Activated CD4-positive, alpha-beta memory T cell treated with anti-CD3 and anti-CD28 coated beads, Interleukin-2, amount 10 ng/mL, durations not matched to agents 7 days and 5 days (primary cell): ENCODE measurements around the gene ITGAL. TPM values are rescaled to one million over a fixed set of nuclear protein-coding genes. Genes with fewer than 3 reads are reported as not detected.

Experiments
- CTCF ChIA-PET: fragments of 350-600 bp; sonication (Branson Sonifier 250); formaldehyde crosslinking; loops from one replicate; lab custom pipeline; 2021; ENCODE audit warnings: antibody characterized with exemption, inconsistent platforms; lab: Charles Lee
- POLR2A ChIA-PET: fragments of 350-600 bp; sonication (Branson Sonifier 250); formaldehyde crosslinking; loops from one replicate; lab custom pipeline; 2021; ENCODE audit warnings: antibody characterized with exemption; lab: Charles Lee
- DNase-seq: peaks from one replicate; pipeline ENCODE4 v3.0.0-alpha.2; 2020
- H3K27ac Mint-ChIP-seq: one replicate; pipeline ENCODE4 v1.8.0; 2021; ENCODE audit warnings: mild to moderate bottlenecking, mixed read lengths
- H3K27me3 Mint-ChIP-seq: one replicate; pipeline ENCODE4 v1.8.0; 2021; ENCODE audit warnings: mixed read lengths
- H3K36me3 Mint-ChIP-seq: one replicate; pipeline ENCODE4 v1.8.0; 2021; ENCODE audit warnings: low read depth, mixed read lengths
- H3K4me1 Mint-ChIP-seq: one replicate; pipeline ENCODE4 v1.8.0; 2021; ENCODE audit warnings: mixed read lengths
- H3K4me3 Mint-ChIP-seq: one replicate; pipeline ENCODE4 v1.8.0; 2021; ENCODE audit warnings: mild to moderate bottlenecking, mixed read lengths
- H3K9me3 Mint-ChIP-seq: one replicate; pipeline ENCODE4 v1.8.0; 2021; ENCODE audit warnings: mixed read lengths
- total RNA-seq, 2 experiments: library from RNA; stranded (reverse); gene quantifications; one replicate each; pipeline ENCODE4 v1.2.3, GENCODE V29; 2021

ITGAL gene
- total RNA-seq, 2 experiments from 2014 or later, result 583 to 586 TPM

- H3K36me3 Mint-ChIP-seq, result peaks cover 4% of the 10 kb centered on the region
- DNase-seq, result no peak
- POLR2A ChIA-PET, result interaction anchor here (1.5 to 5.8 kb wide), 4 partner anchors 8 to 33 kb away, joined by 7 to 53 read pairs (median 32); partner anchors contain the start of genes ZNF747, ZNF764 and ZNF785
- no peaks in the 10 kb centered on the region for H3K9me3 Mint-ChIP-seq
- no peak overlapping the region for H3K4me3 Mint-ChIP-seq
- H3K27me3 Mint-ChIP-seq, result no peaks in the 10 kb centered on the region
- CTCF ChIA-PET, result no interaction called here
- H3K27ac Mint-ChIP-seq, result peak overlapping the region; percentile 99
- H3K4me1 Mint-ChIP-seq, result peaks cover 44% of the 10 kb centered on the region
These were observed 94.0 kb downstream of the ITGAL start for GRCh38 chr16:30566531-30566930.

- peak; percentile 55 for DNase-seq
- ChIA-PET POLR2A (interaction anchor here (0.8 to 5.8 kb wide), 7 partner anchors 9 to 96 kb away, joined by 3 to 53 read pairs (median 4); partner anchors contain the start of genes ZNF747, ZNF764 and ZNF785), CTCF (interaction anchor here (1.3 to 2.3 kb wide), 4 partner anchors 9 to 138 kb away, joined by 5 to 23 read pairs (median 8); partner anchors contain the start of genes DCTPP1 and ZNF764)
- Mint-ChIP-seq H3K4me1 (peaks cover 45% of the 10 kb centered on the region), H3K27me3 (no peaks in the 10 kb centered on the region), H3K9me3 (no peaks in the 10 kb centered on the region), H3K27ac (peak overlapping the region; percentile 99), H3K36me3 (peaks cover 7% of the 10 kb centered on the region), H3K4me3 (no peak overlapping the region)
These were observed 94.8 kb downstream of the ITGAL start for GRCh38 chr16:30567160-30567990.

DNA sequence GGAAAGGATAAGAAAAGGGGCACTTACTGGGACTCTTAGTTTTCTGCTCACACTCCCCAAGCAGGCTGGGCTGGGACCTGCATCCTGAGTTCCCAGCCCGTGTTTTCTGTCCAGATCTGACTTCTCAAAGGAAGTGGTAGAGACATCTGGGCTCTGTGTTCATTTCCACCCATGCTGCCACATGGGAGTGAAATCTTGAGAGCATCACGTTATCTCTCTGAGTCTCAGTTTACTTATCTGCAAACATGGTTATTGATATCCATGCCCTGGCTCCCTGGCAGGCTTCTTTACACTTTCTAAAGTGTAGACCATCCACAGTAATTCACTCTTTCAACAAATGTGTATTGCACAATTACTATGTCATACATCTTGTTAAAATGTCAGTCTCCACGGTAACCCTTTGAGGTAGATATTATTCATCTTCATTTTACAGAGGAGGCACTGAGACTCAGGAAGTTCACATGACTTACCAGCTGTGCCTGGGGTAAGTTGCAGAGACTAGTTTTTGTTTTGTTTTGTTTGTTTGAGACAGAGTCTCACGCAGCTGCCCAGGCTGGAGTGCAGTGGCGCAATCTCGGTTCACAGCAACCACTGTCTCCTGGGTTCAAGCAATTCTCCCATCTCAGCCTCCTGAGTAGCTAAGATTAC is 95.6 kb downstream of the ITGAL start:
- peak; percentile 67 for DNase-seq
- peaks cover 7% of the 10 kb centered on the region for H3K36me3 Mint-ChIP-seq
- peak overlapping the region; percentile 67 for H3K4me3 Mint-ChIP-seq
- peak overlapping the region; percentile 99 for H3K27ac Mint-ChIP-seq
- peaks cover 46% of the 10 kb centered on the region for H3K4me1 Mint-ChIP-seq
- ChIA-PET POLR2A (interaction anchor here (0.9 to 5.8 kb wide), 10 partner anchors 9 to 97 kb away, joined by 3 to 53 read pairs (median 4); partner anchors contain the start of genes ZNF747, ZNF764 and ZNF785), CTCF (interaction anchor here (0.6 to 2.3 kb wide), 6 partner anchors 10 to 138 kb away, joined by 3 to 23 read pairs (median 5); partner anchors contain the start of genes DCTPP1 and ZNF764)
- no peaks in the 10 kb centered on the region for H3K9me3 Mint-ChIP-seq
- no peaks in the 10 kb centered on the region for H3K27me3 Mint-ChIP-seq

GRCh38 chr16:30569281-30569680 is 96.7 kb downstream of the ITGAL start:
- CTCF ChIA-PET, result interaction anchor here (2.1 to 2.3 kb wide), 2 partner anchors 11 to 139 kb away, joined by 5 to 23 read pairs; partner anchors contain the start of genes DCTPP1 and ZNF764
- POLR2A ChIA-PET, result interaction anchor here (0.9 to 5.8 kb wide), 5 partner anchors 11 to 87 kb away, joined by 3 to 53 read pairs (median 5); partner anchors contain the start of genes ZNF747 and ZNF764

GRCh38 chr16:30569746-30570635 is 97.4 kb downstream of the ITGAL start:
- CTCF ChIA-PET, result interaction anchor here (0.5 to 2.4 kb wide), 4 partner anchors 12 to 58 kb away, joined by 3 to 26 read pairs (median 4); partner anchors contain the start of gene ZNF764
- H3K9me3 Mint-ChIP-seq, result no peaks in the 10 kb centered on the region
- peak overlapping the region; percentile 84 for H3K27ac Mint-ChIP-seq
- POLR2A ChIA-PET, result interaction anchor here (0.8 to 3.7 kb wide), 11 partner anchors 10 to 111 kb away, joined by 3 to 129 read pairs (median 19); partner anchors contain the start of genes FBRS, ITGAL, ZNF689 and ZNF747
- H3K4me1 Mint-ChIP-seq, result peaks cover 55% of the 10 kb centered on the region
- H3K27me3 Mint-ChIP-seq, result no peaks in the 10 kb centered on the region
- no peak for DNase-seq
- H3K36me3 Mint-ChIP-seq, result peaks cover 12% of the 10 kb centered on the region
- peak overlapping the region; percentile 81 for H3K4me3 Mint-ChIP-seq

More at GRCh38 chr16:30569281-30569680, 96.7 kb downstream of the ITGAL start:
- no peaks in the 10 kb centered on the region for H3K9me3 Mint-ChIP-seq
- peaks cover 7% of the 10 kb centered on the region for H3K36me3 Mint-ChIP-seq
- DNase-seq, result no peak
- peak overlapping the region; percentile 99 for H3K27ac Mint-ChIP-seq
- H3K27me3 Mint-ChIP-seq, result no peaks in the 10 kb centered on the region
- no peak overlapping the region for H3K4me3 Mint-ChIP-seq
- H3K4me1 Mint-ChIP-seq, result peaks cover 51% of the 10 kb centered on the region

GRCh38 chr16:30570636-30571444 is 98.3 kb downstream of the ITGAL start:
- POLR2A ChIA-PET, result interaction anchor here (0.8 to 3.7 kb wide), 23 partner anchors 11 to 200 kb away, joined by 3 to 129 read pairs (median 8); partner anchors contain the start of genes DCTPP1, FBRS, ITGAL and PRR14

GRCh38 chr16:30571445-30572322 is 99.1 kb downstream of the ITGAL start, which contains the start of gene ZNF688:
Gene ZNF688 (minus strand): TSS chr16:30571714. CDS start chr16:30571629, 85 bp downstream.
- Mint-ChIP-seq H3K27me3 (no peaks in the 10 kb centered on the region), H3K9me3 (no peaks in the 10 kb centered on the region), H3K4me3 (peak within 1 kb of the TSS; percentile 82), H3K27ac (peak within 1 kb of the TSS; percentile 90), H3K4me1 (peaks cover 58% of the 10 kb centered on the region), H3K36me3 (peaks cover 12% of the 10 kb centered on the region)
- ChIA-PET CTCF (interaction anchor here (0.6 to 2.4 kb wide), 24 partner anchors 9 to 554 kb away, joined by 3 to 26 read pairs (median 4); partner anchors contain the start of genes DCTPP1, FBRS, PRR14 and SEPTIN1), POLR2A (interaction anchor here (0.6 to 3.7 kb wide), 29 partner anchors 10 to 201 kb away, joined by 3 to 129 read pairs (median 5); partner anchors contain the start of genes DCTPP1, FBRS, ITGAL and PRR14)
- DNase-seq, result peak; percentile 96

More at GRCh38 chr16:30570636-30571444, 98.3 kb downstream of the ITGAL start:
- Mint-ChIP-seq H3K4me1 (peaks cover 63% of the 10 kb centered on the region), H3K27me3 (no peaks in the 10 kb centered on the region), H3K36me3 (peaks cover 12% of the 10 kb centered on the region), H3K4me3 (peak overlapping the region; percentile 81), H3K27ac (peak overlapping the region; percentile 84), H3K9me3 (no peaks in the 10 kb centered on the region)
- CTCF ChIA-PET, result interaction anchor here (0.6 to 2.4 kb wide), 7 partner anchors 9 to 553 kb away, joined by 3 to 26 read pairs (median 3); partner anchors contain the start of genes SEPTIN1 and ZNF764
- no peak for DNase-seq

Other genes starting within 250 kb of the ITGAL start
- gene NPIPB13, start 224.3 kb upstream of the ITGAL start, total RNA-seq, result 1 to 10 TPM; 5.1 to 9.8 TPM
- 10 to 100 TPM; 75.6 to 75.9 TPM for gene CD2BP2, start 117.4 kb upstream of the ITGAL start, total RNA-seq
- gene TBC1D10B, start 102.2 kb upstream of the ITGAL start, total RNA-seq, result 10 to 100 TPM; 69.2 TPM
- gene MYL11, start 97.9 kb upstream of the ITGAL start, total RNA-seq, result 1 to 10 TPM in 1 of 2 experiments, not detected in 1; 1.2 TPM
- 100 to 1,000 TPM; 343 to 354 TPM for gene SEPTIN1, start 90.2 kb upstream of the ITGAL start, total RNA-seq
- gene ZNF48, start 77.3 kb upstream of the ITGAL start, total RNA-seq, result 10 to 100 TPM; 14.2 to 14.5 TPM
- 1 to 10 TPM; 4.2 to 4.5 TPM for gene ZNF771, start 65.1 kb upstream of the ITGAL start, total RNA-seq
- 10 to 100 TPM; 51.3 to 51.4 TPM for gene DCTPP1, start 42.7 kb upstream of the ITGAL start, total RNA-seq
- gene SEPHS2, start 26.9 kb upstream of the ITGAL start, total RNA-seq, result 10 to 100 TPM; 56.3 to 57.8 TPM
- 1 to 10 TPM; 5.9 to 6.0 TPM for gene ZNF768, start 53.8 kb downstream of the ITGAL start, total RNA-seq
- 10 to 100 TPM; 10.6 to 10.7 TPM for gene ZNF747, start 62.1 kb downstream of the ITGAL start, total RNA-seq
- gene ZNF764, start 85.6 kb downstream of the ITGAL start, total RNA-seq, result 10 to 100 TPM; 16.0 to 16.8 TPM
- gene ZNF688, start 99.0 kb downstream of the ITGAL start, total RNA-seq, result 10 to 100 TPM; 19.2 to 22.8 TPM
- gene ZNF785, start 113.0 kb downstream of the ITGAL start, total RNA-seq, result 10 to 100 TPM; 12.9 to 13.3 TPM
- 10 to 100 TPM in 1 of 2 experiments, 1 to 10 TPM in 1; 9.9 to 11.7 TPM for gene ZNF689, start 137.6 kb downstream of the ITGAL start, total RNA-seq
- 10 to 100 TPM; 78.4 to 86.1 TPM for gene PRR14, start 178.2 kb downstream of the ITGAL start, total RNA-seq
- gene FBRS, start 185.7 kb downstream of the ITGAL start, total RNA-seq, result 100 to 1,000 TPM; 106 to 107 TPM
- 10 to 100 TPM; 63.2 to 65.0 TPM for gene SRCAP, start 226.4 kb downstream of the ITGAL start, total RNA-seq